Measurements from ENCODE around the gene DOCK6.

DOCK6 gene

DNA sequence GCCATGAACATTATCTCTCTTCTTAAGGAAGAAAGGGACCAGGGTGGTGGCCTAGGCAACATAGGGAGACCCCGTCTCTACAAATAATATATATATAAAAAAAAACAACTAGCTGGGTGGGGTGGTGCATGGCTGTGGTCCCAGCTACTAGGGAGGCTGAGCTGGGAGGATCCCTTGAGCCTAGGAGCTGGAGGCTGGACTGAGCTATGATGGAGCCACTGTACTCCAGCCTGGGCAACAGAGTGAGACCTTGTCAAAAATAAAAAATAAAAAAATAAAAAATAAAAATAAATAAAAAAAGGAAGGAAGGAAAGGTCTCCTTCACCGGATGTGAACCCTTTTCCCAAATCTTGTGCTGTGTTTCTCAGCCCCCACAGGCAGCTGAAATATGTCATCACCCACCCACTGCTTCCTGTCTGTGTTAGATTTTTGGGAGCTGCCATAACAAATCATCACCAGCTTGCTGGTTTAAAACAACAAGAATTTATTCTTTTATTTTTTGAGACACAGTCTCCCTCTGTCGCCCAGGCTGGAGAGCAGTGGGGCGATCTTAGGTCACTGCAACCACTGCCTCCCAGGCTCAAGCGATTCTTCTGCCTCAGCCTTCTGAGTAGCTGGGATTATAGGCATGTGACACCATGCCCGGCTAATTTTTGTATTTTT, 24.1 kb upstream of the DOCK6 start:
- DNase-seq (ENCODE audit: low spot score) = no peak
- no peaks in the 10 kb centered on the region for H3K4me1 Mint-ChIP-seq (ENCODE audit: low read depth)
- H3K4me3 Mint-ChIP-seq = no peak overlapping the region
- no peak overlapping the region for H3K27ac Mint-ChIP-seq
- no peaks in the 10 kb centered on the region for H3K36me3 Mint-ChIP-seq (ENCODE audit: low read depth)
- H3K9me3 Mint-ChIP-seq = no peaks in the 10 kb centered on the region
- H3K27me3 Mint-ChIP-seq (ENCODE audit: low read depth) = peaks cover 54% of the 10 kb centered on the region

DNA sequence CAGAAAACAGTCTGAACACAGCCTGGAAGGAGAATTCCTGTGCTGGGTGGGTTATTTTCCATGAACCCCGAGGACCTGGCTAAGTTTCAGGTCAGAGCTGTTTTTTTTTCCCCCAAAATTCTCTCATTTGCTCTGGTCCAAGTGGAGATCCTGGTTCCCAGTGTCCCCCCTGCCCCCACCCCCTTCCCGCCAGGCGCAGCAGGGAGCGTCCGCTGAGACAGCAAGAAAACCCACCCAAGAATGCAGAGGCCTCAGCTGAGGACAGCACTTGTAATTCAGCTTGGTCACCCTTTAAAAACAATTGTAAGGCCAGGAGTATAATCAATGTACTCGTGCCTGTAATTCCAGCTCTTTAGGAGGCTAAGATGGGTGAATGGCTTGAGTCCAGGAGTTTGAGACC, 22.2 kb upstream of the DOCK6 start:
- Mint-ChIP-seq H3K27me3 (ENCODE audit: low read depth) (peaks cover 51% of the 10 kb centered on the region), H3K4me3 (no peak overlapping the region)

DNA sequence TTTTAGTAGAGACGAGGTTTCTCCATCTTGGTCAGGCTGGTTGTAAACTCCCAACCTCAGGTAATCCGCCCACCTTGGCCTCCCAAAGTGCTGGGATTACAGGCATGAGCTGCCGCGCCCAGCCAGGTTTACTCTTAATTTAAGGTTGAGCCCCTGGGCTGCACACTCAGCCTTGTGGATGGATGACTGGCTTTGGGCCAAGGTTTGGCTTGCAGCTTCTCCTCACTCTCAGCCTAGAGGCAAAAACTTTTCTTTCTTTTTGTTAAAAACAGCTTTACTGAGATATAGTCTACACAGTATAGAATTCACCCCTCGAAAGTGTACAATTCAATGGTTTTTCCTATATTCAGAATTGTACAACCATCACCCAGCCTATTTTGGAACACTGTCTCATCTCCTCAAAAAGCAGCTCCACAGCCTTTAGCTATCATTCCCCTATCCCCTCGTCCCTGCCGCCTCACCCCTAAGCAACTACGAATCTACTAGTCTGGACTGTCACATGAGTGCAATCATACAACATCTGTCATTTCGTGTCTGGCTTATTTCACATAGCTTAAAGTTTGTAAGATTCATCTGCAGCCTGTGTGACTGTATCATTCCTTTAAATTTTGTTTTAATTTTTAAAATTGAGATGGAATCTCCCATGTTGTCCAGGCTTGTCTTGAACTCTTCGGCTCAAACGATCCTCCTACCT, 19.2 kb upstream of the DOCK6 start:
- Mint-ChIP-seq H3K9me3 (no peaks in the 10 kb centered on the region), H3K27me3 (ENCODE audit: low read depth) (peaks cover 56% of the 10 kb centered on the region), H3K27ac (no peak overlapping the region), H3K4me1 (ENCODE audit: low read depth) (peaks cover 8% of the 10 kb centered on the region), H3K36me3 (ENCODE audit: low read depth) (no peaks in the 10 kb centered on the region), H3K4me3 (no peak overlapping the region)
- no peak for DNase-seq (ENCODE audit: low spot score)

More for the DNA sequence above, 22.2 kb upstream of the DOCK6 start:
- Mint-ChIP-seq H3K9me3 (no peaks in the 10 kb centered on the region), H3K4me1 (ENCODE audit: low read depth) (peaks cover 5% of the 10 kb centered on the region), H3K36me3 (ENCODE audit: low read depth) (no peaks in the 10 kb centered on the region), H3K27ac (no peak overlapping the region)
- no peak for DNase-seq (ENCODE audit: low spot score)

- no peaks in the 10 kb centered on the region for H3K9me3 Mint-ChIP-seq
- DNase-seq (ENCODE audit: low spot score) = peak; percentile 67
- peak overlapping the region; percentile 31 for H3K4me3 Mint-ChIP-seq
- H3K27me3 Mint-ChIP-seq (ENCODE audit: low read depth) = peaks cover 64% of the 10 kb centered on the region
- H3K27ac Mint-ChIP-seq = peak overlapping the region; percentile 48
- no peaks in the 10 kb centered on the region for H3K36me3 Mint-ChIP-seq (ENCODE audit: low read depth)
- peaks cover 8% of the 10 kb centered on the region for H3K4me1 Mint-ChIP-seq (ENCODE audit: low read depth)
These were observed 17.3 kb upstream of the DOCK6 start for GRCh38 chr19:11279505-11280236.

DNA sequence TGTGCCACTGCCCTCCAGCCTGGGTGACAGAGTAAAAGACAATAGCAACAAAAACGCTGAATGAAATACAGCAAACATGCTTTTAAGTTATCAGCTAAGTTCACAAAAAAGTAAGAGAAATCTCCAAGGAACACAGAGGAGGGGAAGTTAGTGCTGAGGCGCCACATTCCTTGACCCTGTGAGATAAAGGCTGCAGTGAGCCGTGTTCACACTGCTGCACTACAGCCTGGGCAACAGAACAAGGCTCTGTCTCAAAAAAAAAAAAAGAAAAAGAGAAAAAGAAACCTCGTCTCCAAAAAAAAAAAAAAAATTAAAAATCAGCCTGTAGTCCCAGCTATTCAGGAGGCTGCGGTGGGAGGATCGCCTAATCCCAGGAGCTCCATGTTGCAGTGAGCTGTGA, 16.3 kb upstream of the DOCK6 start:
- no peak overlapping the region for H3K27ac Mint-ChIP-seq
- H3K4me1 Mint-ChIP-seq (ENCODE audit: low read depth) = peaks cover 8% of the 10 kb centered on the region
- peaks cover 67% of the 10 kb centered on the region for H3K27me3 Mint-ChIP-seq (ENCODE audit: low read depth)

GRCh38 chr19:11274533-11275086, 12.3 kb upstream of the DOCK6 start:
- Mint-ChIP-seq H3K36me3 (ENCODE audit: low read depth) (no peaks in the 10 kb centered on the region), H3K27me3 (ENCODE audit: low read depth) (peaks cover 58% of the 10 kb centered on the region), H3K9me3 (no peaks in the 10 kb centered on the region), H3K27ac (no peak overlapping the region), H3K4me3 (no peak overlapping the region), H3K4me1 (ENCODE audit: low read depth) (peaks cover 4% of the 10 kb centered on the region)
- no peak for DNase-seq (ENCODE audit: low spot score)

More for the DNA sequence above, 16.3 kb upstream of the DOCK6 start:
- Mint-ChIP-seq H3K4me3 (no peak overlapping the region), H3K36me3 (ENCODE audit: low read depth) (no peaks in the 10 kb centered on the region), H3K9me3 (no peaks in the 10 kb centered on the region)
- no peak for DNase-seq (ENCODE audit: low spot score)

DNA sequence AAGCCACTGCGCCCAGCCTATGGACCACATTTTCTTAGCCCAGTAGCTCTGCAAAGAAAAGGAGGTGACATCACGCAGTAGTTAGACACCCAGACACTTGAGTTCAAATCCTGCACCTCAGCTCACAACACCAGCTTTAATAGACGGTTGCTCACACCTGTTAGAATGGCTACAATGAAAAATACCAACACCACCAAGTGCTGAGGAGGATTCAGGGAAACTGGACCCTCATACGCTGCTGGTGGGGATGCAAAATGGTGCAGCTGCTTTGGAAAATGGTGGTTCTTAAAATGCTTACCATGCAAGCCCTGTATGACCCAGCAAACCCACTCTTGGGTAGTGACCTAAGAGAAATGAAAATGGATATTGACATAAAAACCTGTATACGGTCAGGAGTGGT, 11.7 kb upstream of the DOCK6 start:
- no peak overlapping the region for H3K27ac Mint-ChIP-seq
- H3K36me3 Mint-ChIP-seq (ENCODE audit: low read depth) = no peaks in the 10 kb centered on the region
- H3K27me3 Mint-ChIP-seq (ENCODE audit: low read depth) = peaks cover 60% of the 10 kb centered on the region
- DNase-seq (ENCODE audit: low spot score) = no peak
- H3K9me3 Mint-ChIP-seq = no peaks in the 10 kb centered on the region
- no peak overlapping the region for H3K4me3 Mint-ChIP-seq
- H3K4me1 Mint-ChIP-seq (ENCODE audit: low read depth) = no peaks in the 10 kb centered on the region

DNA sequence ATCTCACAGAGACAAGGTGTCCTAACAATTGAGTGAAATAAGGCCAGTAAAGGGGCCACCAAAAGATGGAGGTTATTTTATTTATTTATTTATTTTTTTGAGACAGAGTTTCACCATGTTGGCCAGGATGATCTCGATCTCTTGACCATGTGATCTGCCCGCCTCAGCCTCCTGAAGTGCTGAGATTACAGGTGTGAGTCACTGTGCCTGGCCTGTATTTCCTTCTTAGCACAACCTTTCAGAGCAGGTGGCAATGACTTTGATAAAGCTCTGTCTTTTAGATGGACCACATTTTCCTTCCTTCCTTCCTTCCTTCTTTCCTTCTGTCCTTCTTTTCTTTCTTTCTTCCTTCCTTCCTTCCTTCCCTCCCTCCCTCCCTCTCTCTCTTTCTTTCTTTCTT, 11.0 kb upstream of the DOCK6 start:
- Mint-ChIP-seq H3K27ac (no peak overlapping the region), H3K9me3 (no peaks in the 10 kb centered on the region), H3K36me3 (ENCODE audit: low read depth) (no peaks in the 10 kb centered on the region), H3K27me3 (ENCODE audit: low read depth) (peaks cover 61% of the 10 kb centered on the region), H3K4me1 (ENCODE audit: low read depth) (no peaks in the 10 kb centered on the region), H3K4me3 (no peak overlapping the region)
- DNase-seq (ENCODE audit: low spot score) = no peak

DNA sequence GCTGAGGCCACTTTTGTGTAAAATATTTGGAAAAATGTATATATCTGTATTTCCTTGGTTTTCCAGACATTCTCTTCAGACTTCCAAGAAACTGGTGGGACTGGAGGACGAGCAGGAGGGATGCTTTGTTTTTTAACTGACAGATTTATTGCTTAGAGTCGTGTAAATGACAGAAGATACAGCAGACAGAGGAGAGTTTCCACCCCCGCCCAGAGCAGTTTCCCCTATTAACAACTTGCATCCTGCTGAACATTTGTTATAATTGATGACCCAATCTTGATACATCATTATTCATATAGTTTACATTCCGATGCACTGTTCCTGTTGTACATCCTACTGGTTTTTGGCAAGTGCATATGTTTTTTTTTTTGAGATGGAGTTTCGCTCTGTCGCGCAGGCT, 7.1 kb upstream of the DOCK6 start:
- no peak overlapping the region for H3K27ac Mint-ChIP-seq
- H3K27me3 Mint-ChIP-seq (ENCODE audit: low read depth) = peaks cover 72% of the 10 kb centered on the region
- no peaks in the 10 kb centered on the region for H3K9me3 Mint-ChIP-seq

GRCh38 chr19:11268783-11269267, 6.5 kb upstream of the DOCK6 start:
- Mint-ChIP-seq H3K27ac (no peak overlapping the region), H3K4me3 (no peak overlapping the region), H3K9me3 (no peaks in the 10 kb centered on the region), H3K27me3 (ENCODE audit: low read depth) (peaks cover 70% of the 10 kb centered on the region), H3K4me1 (ENCODE audit: low read depth) (no peaks in the 10 kb centered on the region), H3K36me3 (ENCODE audit: low read depth) (no peaks in the 10 kb centered on the region)
- no peak for DNase-seq (ENCODE audit: low spot score)

More for the DNA sequence above, 7.1 kb upstream of the DOCK6 start:
- Mint-ChIP-seq H3K4me1 (ENCODE audit: low read depth) (no peaks in the 10 kb centered on the region), H3K4me3 (no peak overlapping the region), H3K36me3 (ENCODE audit: low read depth) (no peaks in the 10 kb centered on the region)
- DNase-seq (ENCODE audit: low spot score) = no peak

DNA sequence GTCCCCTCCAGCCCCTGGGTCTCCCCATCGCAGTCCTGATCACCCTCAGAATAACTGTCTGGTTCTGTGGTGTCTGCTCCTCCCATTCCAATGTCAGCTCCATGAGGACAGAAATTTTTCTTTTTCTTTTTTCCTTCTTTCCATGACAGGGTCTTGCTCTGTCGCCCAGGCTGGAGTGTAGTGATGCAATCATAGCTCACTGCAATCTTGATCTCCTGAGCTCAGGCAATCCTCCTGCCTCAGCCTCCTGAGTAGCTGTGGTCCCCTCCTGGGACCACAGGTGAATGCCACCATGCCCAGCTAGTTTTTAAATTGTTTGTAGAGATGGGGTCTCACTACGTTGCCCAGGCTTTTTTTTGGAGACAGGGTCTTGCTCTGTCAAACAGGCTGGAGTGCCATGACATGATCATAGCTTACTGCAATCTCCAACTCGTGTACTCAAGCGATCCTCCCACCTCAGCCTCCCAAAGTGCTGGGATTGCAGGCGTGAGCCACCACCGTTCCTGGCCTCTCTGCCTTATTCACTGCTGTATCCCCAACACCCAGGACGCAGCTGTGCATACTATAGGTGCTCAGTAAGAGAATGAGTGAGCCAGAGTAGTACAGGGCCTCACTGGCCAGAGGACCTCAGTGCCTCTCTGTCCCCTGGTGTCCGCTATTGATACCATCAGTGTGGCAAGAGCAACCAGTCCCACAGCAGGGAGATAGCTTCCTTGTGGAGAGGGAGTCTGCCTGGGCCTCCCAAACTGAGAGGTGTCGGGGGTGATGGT, 5.2 kb upstream of the DOCK6 start:
- H3K27me3 Mint-ChIP-seq (ENCODE audit: low read depth) = peaks cover 72% of the 10 kb centered on the region
- DNase-seq (ENCODE audit: low spot score) = no peak

DNA sequence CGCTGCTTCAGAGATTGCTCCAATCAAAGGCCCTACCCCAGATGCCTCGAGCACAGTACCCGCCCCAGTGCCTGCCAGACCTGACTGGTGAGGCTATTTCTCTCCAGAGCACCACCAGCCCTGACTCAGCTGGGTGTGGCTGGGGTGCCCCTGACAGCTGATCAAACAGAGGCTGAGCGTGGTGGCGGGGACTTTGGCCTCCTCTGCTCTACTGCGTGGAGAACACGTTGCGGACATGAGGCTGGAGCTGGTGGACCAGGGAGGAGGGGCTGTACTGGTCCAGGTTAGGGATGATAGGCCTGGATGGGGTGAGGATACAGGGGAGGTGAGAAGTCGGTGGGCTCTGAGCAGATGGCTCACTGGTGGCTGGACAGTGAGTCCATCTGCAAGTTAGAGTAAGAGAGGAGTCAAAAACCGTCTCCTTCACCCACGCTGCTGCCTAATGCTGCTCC, 3.5 kb upstream of the DOCK6 start:
- Mint-ChIP-seq H3K27me3 (ENCODE audit: low read depth) (peaks cover 79% of the 10 kb centered on the region), H3K36me3 (ENCODE audit: low read depth) (no peaks in the 10 kb centered on the region), H3K4me3 (no peak overlapping the region), H3K9me3 (no peaks in the 10 kb centered on the region), H3K27ac (no peak overlapping the region), H3K4me1 (ENCODE audit: low read depth) (no peaks in the 10 kb centered on the region)
- DNase-seq (ENCODE audit: low spot score) = no peak

More for the DNA sequence above, 5.2 kb upstream of the DOCK6 start:
- H3K36me3 Mint-ChIP-seq (ENCODE audit: low read depth) = no peaks in the 10 kb centered on the region
- H3K9me3 Mint-ChIP-seq = no peaks in the 10 kb centered on the region
- no peaks in the 10 kb centered on the region for H3K4me1 Mint-ChIP-seq (ENCODE audit: low read depth)
- no peak overlapping the region for H3K27ac Mint-ChIP-seq
- no peak overlapping the region for H3K4me3 Mint-ChIP-seq

- Mint-ChIP-seq H3K27ac (no peak overlapping the region), H3K36me3 (ENCODE audit: low read depth) (no peaks in the 10 kb centered on the region), H3K27me3 (ENCODE audit: low read depth) (peaks cover 81% of the 10 kb centered on the region), H3K4me3 (no peak overlapping the region), H3K4me1 (ENCODE audit: low read depth) (no peaks in the 10 kb centered on the region), H3K9me3 (no peaks in the 10 kb centered on the region)
- DNase-seq (ENCODE audit: low spot score) = no peak
These were observed 3.0 kb upstream of the DOCK6 start for GRCh38 chr19:11265177-11265784.
